Activated T-helper 2 cell treated with anti-CD3 and anti-CD28 coated beads, Interferon-gamma antibody, Interleukin-2, Interleukin-4, amounts not matched to agents 10 μg/mL and 5 μg/mL and 100 μg/mL, durations not matched to agents 14 hours and 24 hours and 36 hours (primary cell): Measurements from ENCODE around the gene NDUFAF2. TPM values are rescaled to one million over a fixed set of nuclear protein-coding genes. Genes with fewer than 3 reads are reported as not detected.
"Not testable (repeated sequence)": the region's sequence is repeated elsewhere in the genome, so short reads cannot be mapped to it uniquely, and the experiment has no call there.

Experiments
- DNase-seq: peaks from one replicate; pipeline ENCODE4 v3.0.0; 2021; ENCODE audit warnings: low spot score
- H3K27ac Mint-ChIP-seq: one replicate; pipeline ENCODE4 v1.8.0; 2021; ENCODE audit warnings: mixed read lengths
- H3K27me3 Mint-ChIP-seq: one replicate; pipeline ENCODE4 v1.8.0; 2021; ENCODE audit warnings: low read depth, mixed read lengths
- H3K36me3 Mint-ChIP-seq: one replicate; pipeline ENCODE4 v1.8.0; 2021; ENCODE audit warnings: low read depth, mixed read lengths
- H3K4me1 Mint-ChIP-seq: one replicate; pipeline ENCODE4 v1.8.0; 2021; ENCODE audit warnings: low read depth, mixed read lengths
- H3K4me3 Mint-ChIP-seq: one replicate; pipeline ENCODE4 v1.8.0; 2021; ENCODE audit warnings: low read depth, mild to moderate bottlenecking, moderate library complexity, mixed read lengths
- H3K9me3 Mint-ChIP-seq: one replicate; pipeline ENCODE4 v1.8.0; 2021; ENCODE audit warnings: mixed read lengths
- intact Hi-C: fragments of 100-400 bp; cut with micrococcal nuclease; formaldehyde crosslinking; loops from one replicate; pipeline ENCODE4 v1.15.1; 2023
- total RNA-seq: library from RNA; stranded (reverse); gene quantifications from 2 replicates; pipeline ENCODE4 v1.2.3, GENCODE V29; 2022

The NDUFAF2 gene
- total RNA-seq, 1 donor from 2014 or later = 32.6 TPM

GRCh38 chr5:61071526-61071925 is 126.5 kb downstream of the NDUFAF2 start:
- Mint-ChIP-seq H3K27ac (no peak overlapping the region), H3K27me3 (no peaks in the 10 kb centered on the region), H3K4me3 (no peak overlapping the region), H3K9me3 (no peaks in the 10 kb centered on the region), H3K36me3 (peaks cover 8% of the 10 kb centered on the region), H3K4me1 (peaks cover 3% of the 10 kb centered on the region)
- no peak for DNase-seq
- intact Hi-C loops = no loop called here

- H3K4me1 Mint-ChIP-seq = no peaks in the 10 kb centered on the region
- no peak overlapping the region for H3K4me3 Mint-ChIP-seq
- H3K27me3 Mint-ChIP-seq = no peaks in the 10 kb centered on the region
- H3K27ac Mint-ChIP-seq = no peak overlapping the region
- peaks cover 6% of the 10 kb centered on the region for H3K36me3 Mint-ChIP-seq
- DNase-seq = no peak
- intact Hi-C loops = no loop called here
- H3K9me3 Mint-ChIP-seq = no peaks in the 10 kb centered on the region
Measured at GRCh38 chr5:61076626-61077025, 131.6 kb downstream of the NDUFAF2 start.

GRCh38 chr5:61081741-61082140 is 136.7 kb downstream of the NDUFAF2 start:
- intact Hi-C loops = no loop called here
- H3K4me1 Mint-ChIP-seq = no peaks in the 10 kb centered on the region
- no peak overlapping the region for H3K4me3 Mint-ChIP-seq
- H3K36me3 Mint-ChIP-seq = peaks cover 8% of the 10 kb centered on the region
- no peak for DNase-seq
- no peaks in the 10 kb centered on the region for H3K27me3 Mint-ChIP-seq
- no peak overlapping the region for H3K27ac Mint-ChIP-seq
- peaks cover 4% of the 10 kb centered on the region for H3K9me3 Mint-ChIP-seq

- intact Hi-C loops = no loop called here
Measured at GRCh38 chr5:61082516-61083280, 137.7 kb downstream of the NDUFAF2 start.

GRCh38 chr5:61084658-61085057 is 139.7 kb downstream of the NDUFAF2 start:
- H3K4me3 Mint-ChIP-seq = no peak overlapping the region
- intact Hi-C loops = no loop called here

More at GRCh38 chr5:61082516-61083280, 137.7 kb downstream of the NDUFAF2 start:
- H3K27ac Mint-ChIP-seq = no peak overlapping the region
- DNase-seq = no peak
- H3K27me3 Mint-ChIP-seq = no peaks in the 10 kb centered on the region
- H3K9me3 Mint-ChIP-seq = peaks cover 4% of the 10 kb centered on the region
- no peaks in the 10 kb centered on the region for H3K4me1 Mint-ChIP-seq
- H3K36me3 Mint-ChIP-seq = peaks cover 8% of the 10 kb centered on the region
- H3K4me3 Mint-ChIP-seq = no peak overlapping the region

GRCh38 chr5:61085885-61086284 is 140.9 kb downstream of the NDUFAF2 start:
- peaks cover 4% of the 10 kb centered on the region for H3K9me3 Mint-ChIP-seq
- H3K4me3 Mint-ChIP-seq = no peak overlapping the region
- DNase-seq = no peak
- H3K27me3 Mint-ChIP-seq = no peaks in the 10 kb centered on the region
- intact Hi-C loops = no loop called here
- H3K4me1 Mint-ChIP-seq = no peaks in the 10 kb centered on the region
- no peak overlapping the region for H3K27ac Mint-ChIP-seq
- H3K36me3 Mint-ChIP-seq = peaks cover 8% of the 10 kb centered on the region

More at GRCh38 chr5:61084658-61085057, 139.7 kb downstream of the NDUFAF2 start:
- no peaks in the 10 kb centered on the region for H3K27me3 Mint-ChIP-seq
- H3K9me3 Mint-ChIP-seq = peaks cover 4% of the 10 kb centered on the region
- H3K36me3 Mint-ChIP-seq = peaks cover 8% of the 10 kb centered on the region
- no peak overlapping the region for H3K27ac Mint-ChIP-seq
- no peaks in the 10 kb centered on the region for H3K4me1 Mint-ChIP-seq
- no peak for DNase-seq

- no peak overlapping the region for H3K27ac Mint-ChIP-seq
- no peak for DNase-seq
- H3K36me3 Mint-ChIP-seq = peaks cover 8% of the 10 kb centered on the region
- no peaks in the 10 kb centered on the region for H3K4me1 Mint-ChIP-seq
- H3K4me3 Mint-ChIP-seq = no peak overlapping the region
- no peaks in the 10 kb centered on the region for H3K27me3 Mint-ChIP-seq
- H3K9me3 Mint-ChIP-seq = peaks cover 10% of the 10 kb centered on the region
- intact Hi-C loops = no loop called here
Measured at GRCh38 chr5:61087921-61088320, 142.9 kb downstream of the NDUFAF2 start.

GRCh38 chr5:61089351-61089750 is 144.3 kb downstream of the NDUFAF2 start:
- no peak overlapping the region for H3K27ac Mint-ChIP-seq
- H3K27me3 Mint-ChIP-seq = no peaks in the 10 kb centered on the region
- H3K36me3 Mint-ChIP-seq = peaks cover 5% of the 10 kb centered on the region
- H3K4me3 Mint-ChIP-seq = no peak overlapping the region
- DNase-seq = no peak
- H3K9me3 Mint-ChIP-seq = peaks cover 8% of the 10 kb centered on the region
- intact Hi-C loops = no loop called here
- no peaks in the 10 kb centered on the region for H3K4me1 Mint-ChIP-seq

GRCh38 chr5:61093046-61093771 is 148.2 kb downstream of the NDUFAF2 start:
- H3K4me1 Mint-ChIP-seq, DNase-seq, H3K27ac Mint-ChIP-seq, H3K36me3 Mint-ChIP-seq, intact Hi-C loops, H3K9me3 Mint-ChIP-seq, H3K4me3 Mint-ChIP-seq, H3K27me3 Mint-ChIP-seq: not testable (repeated sequence)

- DNase-seq = no peak
- no peak overlapping the region for H3K4me3 Mint-ChIP-seq
Measured at GRCh38 chr5:61097465-61097864, 152.5 kb downstream of the NDUFAF2 start.

GRCh38 chr5:61098251-61098995 is 153.4 kb downstream of the NDUFAF2 start:
- no peak overlapping the region for H3K4me3 Mint-ChIP-seq
- peaks cover 7% of the 10 kb centered on the region for H3K9me3 Mint-ChIP-seq
- H3K36me3 Mint-ChIP-seq = peaks cover 9% of the 10 kb centered on the region
- no peak overlapping the region for H3K27ac Mint-ChIP-seq
- H3K27me3 Mint-ChIP-seq = no peaks in the 10 kb centered on the region
- no peak for DNase-seq
- H3K4me1 Mint-ChIP-seq = no peaks in the 10 kb centered on the region
- intact Hi-C loops = no loop called here

More at GRCh38 chr5:61097465-61097864, 152.5 kb downstream of the NDUFAF2 start:
- intact Hi-C loops = no loop called here
- no peaks in the 10 kb centered on the region for H3K27me3 Mint-ChIP-seq
- H3K27ac Mint-ChIP-seq = no peak overlapping the region
- no peaks in the 10 kb centered on the region for H3K4me1 Mint-ChIP-seq
- peaks cover 7% of the 10 kb centered on the region for H3K9me3 Mint-ChIP-seq
- peaks cover 8% of the 10 kb centered on the region for H3K36me3 Mint-ChIP-seq

- intact Hi-C loops = no loop called here
- Mint-ChIP-seq H3K4me1 (no peaks in the 10 kb centered on the region), H3K27ac (no peak overlapping the region), H3K36me3 (peaks cover 9% of the 10 kb centered on the region), H3K4me3 (no peak overlapping the region), H3K27me3 (no peaks in the 10 kb centered on the region), H3K9me3 (peaks cover 7% of the 10 kb centered on the region)
- DNase-seq = no peak
Measured at GRCh38 chr5:61100437-61100836, 155.4 kb downstream of the NDUFAF2 start.

GRCh38 chr5:61114441-61114840 is 169.4 kb downstream of the NDUFAF2 start:
- no peak overlapping the region for H3K4me3 Mint-ChIP-seq
- H3K27ac Mint-ChIP-seq = no peak overlapping the region
- peaks cover 26% of the 10 kb centered on the region for H3K9me3 Mint-ChIP-seq
- no peak for DNase-seq
- H3K4me1 Mint-ChIP-seq = no peaks in the 10 kb centered on the region
- intact Hi-C loops = no loop called here
- H3K36me3 Mint-ChIP-seq = peaks cover 9% of the 10 kb centered on the region
- no peaks in the 10 kb centered on the region for H3K27me3 Mint-ChIP-seq
